ENCODE data around the gene LIMS1. TPM values are rescaled to one million over a fixed set of nuclear protein-coding genes. Genes with fewer than 3 reads are reported as not detected.
A peak's percentile ranks its signal among the peaks of the same experiment; 100 is the strongest.

The LIMS1 gene
- total RNA-seq, 1 donor from 2014 or later: 19.4 TPM

- Histone ChIP-seq H3K27me3 (no peaks in the 10 kb centered on the region), H3K4me3 (no peak overlapping the region), H3K4me1 (peaks cover 5% of the 10 kb centered on the region), H3K79me2 (ENCODE audit: low read depth) (peaks cover 17% of the 10 kb centered on the region), H3K4me2 (no peak overlapping the region), H3K27ac (no peak overlapping the region), H3K9ac (no peak overlapping the region), H4K20me1 (ENCODE audit: low read depth) (peaks cover under 1% of the 10 kb centered on the region), H3K36me3 (no peaks in the 10 kb centered on the region), H3F3A (ENCODE audit: low read depth) (no peaks in the 10 kb centered on the region), H2AFZ (replicated peaks) (no peak overlapping the region), H3K9me3 (ENCODE audit: low read depth) (no peaks in the 10 kb centered on the region)
- H3K27me3 Mint-ChIP-seq (ENCODE audit: insufficient read depth, low read depth): peaks cover 5% of the 10 kb centered on the region
- DNase-seq (ENCODE audit: low spot score): no peak
- no peak for TF ChIP-seq EZH2phosphoT487 (IDR thresholded peaks at IDR 0.05)
- no peak for TF ChIP-seq CTCF (IDR thresholded peaks at IDR 0.05)
- no peak for TF ChIP-seq EZH2 (IDR thresholded peaks at IDR 0.05)
- H3K4me3 Mint-ChIP-seq: no peak overlapping the region
- H3K27ac Mint-ChIP-seq: no peak overlapping the region
- no peaks in the 10 kb centered on the region for H3K36me3 Mint-ChIP-seq
- peaks cover 33% of the 10 kb centered on the region for H3K4me1 Mint-ChIP-seq
- H3K9me3 Mint-ChIP-seq: no peaks in the 10 kb centered on the region
Observed at GRCh38 chr2:108633409-108633808, 99.1 kb downstream of the LIMS1 start.

- H3K9me3 Mint-ChIP-seq: no peaks in the 10 kb centered on the region
- no peak for DNase-seq (ENCODE audit: low spot score)
- H3K27ac Mint-ChIP-seq: peak overlapping the region; percentile 16
- no peak overlapping the region for H3K4me2 ChIP-seq
- no peaks in the 10 kb centered on the region for H3K36me3 Mint-ChIP-seq
- H3K36me3 ChIP-seq: no peaks in the 10 kb centered on the region
- no peak overlapping the region for H3K4me3 Mint-ChIP-seq
- no peaks in the 10 kb centered on the region for H4K20me1 ChIP-seq (ENCODE audit: low read depth)
- no peak overlapping the region for H3K9ac ChIP-seq
- H3K27ac ChIP-seq: no peak overlapping the region
- H3F3A ChIP-seq (ENCODE audit: low read depth): no peaks in the 10 kb centered on the region
- H3K4me1 Mint-ChIP-seq: peaks cover 33% of the 10 kb centered on the region
- H2AFZ ChIP-seq (replicated peaks): no peak overlapping the region
- TF ChIP-seq EZH2 (IDR thresholded peaks at IDR 0.05) (no peak), EZH2phosphoT487 (IDR thresholded peaks at IDR 0.05) (no peak), CTCF (IDR thresholded peaks at IDR 0.05) (no peak)
- no peak overlapping the region for H3K4me3 ChIP-seq
- peaks cover 5% of the 10 kb centered on the region for H3K27me3 Mint-ChIP-seq (ENCODE audit: insufficient read depth, low read depth)
- peaks cover 17% of the 10 kb centered on the region for H3K79me2 ChIP-seq (ENCODE audit: low read depth)
- no peaks in the 10 kb centered on the region for H3K27me3 ChIP-seq
- H3K9me3 ChIP-seq (ENCODE audit: low read depth): no peaks in the 10 kb centered on the region
- peaks cover 5% of the 10 kb centered on the region for H3K4me1 ChIP-seq
Observed at GRCh38 chr2:108634011-108634410, 99.7 kb downstream of the LIMS1 start.

- Mint-ChIP-seq H3K4me3 (no peak overlapping the region), H3K36me3 (no peaks in the 10 kb centered on the region), H3K27ac (peak overlapping the region; percentile 16), H3K4me1 (peaks cover 33% of the 10 kb centered on the region), H3K9me3 (no peaks in the 10 kb centered on the region), H3K27me3 (ENCODE audit: insufficient read depth, low read depth) (peaks cover 5% of the 10 kb centered on the region)
- peaks cover 5% of the 10 kb centered on the region for H3K4me1 ChIP-seq
- H3K4me2 ChIP-seq: no peak overlapping the region
- no peak overlapping the region for H3K4me3 ChIP-seq
- no peaks in the 10 kb centered on the region for H3K27me3 ChIP-seq
- no peak overlapping the region for H3K27ac ChIP-seq
- H3K79me2 ChIP-seq (ENCODE audit: low read depth): peaks cover 12% of the 10 kb centered on the region
- H3F3A ChIP-seq (ENCODE audit: low read depth): no peaks in the 10 kb centered on the region
- no peak for DNase-seq (ENCODE audit: low spot score)
- H4K20me1 ChIP-seq (ENCODE audit: low read depth): no peaks in the 10 kb centered on the region
- no peak overlapping the region for H2AFZ ChIP-seq (replicated peaks)
- TF ChIP-seq EZH2 (IDR thresholded peaks at IDR 0.05): no peak
- TF ChIP-seq CTCF (IDR thresholded peaks at IDR 0.05): no peak
- TF ChIP-seq EZH2phosphoT487 (IDR thresholded peaks at IDR 0.05): no peak
- H3K9me3 ChIP-seq (ENCODE audit: low read depth): no peaks in the 10 kb centered on the region
- no peak overlapping the region for H3K9ac ChIP-seq
- H3K36me3 ChIP-seq: no peaks in the 10 kb centered on the region
Observed at GRCh38 chr2:108634576-108635160, 100.4 kb downstream of the LIMS1 start.
